ENCODE measurements around the gene CCDC116.

DNA sequence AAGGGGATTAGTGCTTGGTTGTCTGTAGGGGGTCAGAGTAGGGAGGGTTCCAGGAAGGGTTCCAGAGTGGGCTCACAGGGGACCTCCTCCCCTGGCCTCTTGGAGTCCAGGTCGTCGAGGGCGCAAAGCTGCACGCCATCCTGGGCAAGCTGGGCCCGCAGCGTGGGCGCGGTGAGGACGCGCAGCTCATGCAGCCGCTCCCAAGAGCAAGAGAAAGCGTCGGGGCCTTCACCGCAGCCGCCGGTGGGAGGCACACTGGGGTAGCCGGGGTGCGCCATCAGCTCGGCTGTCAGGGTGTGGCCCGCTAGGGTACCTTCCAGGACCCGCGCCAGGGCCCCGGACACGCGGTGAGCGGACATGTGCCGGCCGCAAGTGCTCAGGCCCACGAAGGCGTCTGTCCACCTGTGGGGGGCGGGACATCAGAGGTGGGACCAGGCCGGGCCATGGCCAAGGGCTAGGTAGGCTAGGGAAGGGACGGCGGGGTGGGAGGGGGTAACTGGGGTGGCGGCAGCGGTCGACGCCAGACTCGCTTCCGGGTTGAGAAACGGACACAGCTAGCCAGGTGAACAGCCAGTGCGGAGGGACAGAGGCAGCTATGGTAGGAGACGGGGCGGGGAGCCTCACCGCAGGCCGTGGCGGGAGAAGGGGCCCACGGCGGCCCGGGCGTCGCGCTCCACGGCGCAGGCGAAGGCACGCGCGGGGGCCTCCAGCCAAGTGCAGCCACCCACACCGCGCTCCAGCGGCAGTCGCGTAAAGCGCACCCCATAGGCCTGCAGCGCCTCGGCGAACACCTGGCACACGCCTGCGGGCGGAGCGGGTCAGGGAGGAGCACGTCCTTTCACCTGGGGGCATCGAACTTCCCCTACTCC lies 3.9 kb upstream of the CCDC116 start:
- TF ChIP-seq POLR2AphosphoS5 (IDR thresholded peaks at IDR 0.05; ENCODE audit: low read depth, low read length): no peak
- TF ChIP-seq FOXP2 (optimal IDR thresholded peaks at IDR 0.05; ENCODE audit: borderline replicate concordance, extremely low read depth, extremely low read length, insufficient read depth): no peak
- TF ChIP-seq, protein P1, sequence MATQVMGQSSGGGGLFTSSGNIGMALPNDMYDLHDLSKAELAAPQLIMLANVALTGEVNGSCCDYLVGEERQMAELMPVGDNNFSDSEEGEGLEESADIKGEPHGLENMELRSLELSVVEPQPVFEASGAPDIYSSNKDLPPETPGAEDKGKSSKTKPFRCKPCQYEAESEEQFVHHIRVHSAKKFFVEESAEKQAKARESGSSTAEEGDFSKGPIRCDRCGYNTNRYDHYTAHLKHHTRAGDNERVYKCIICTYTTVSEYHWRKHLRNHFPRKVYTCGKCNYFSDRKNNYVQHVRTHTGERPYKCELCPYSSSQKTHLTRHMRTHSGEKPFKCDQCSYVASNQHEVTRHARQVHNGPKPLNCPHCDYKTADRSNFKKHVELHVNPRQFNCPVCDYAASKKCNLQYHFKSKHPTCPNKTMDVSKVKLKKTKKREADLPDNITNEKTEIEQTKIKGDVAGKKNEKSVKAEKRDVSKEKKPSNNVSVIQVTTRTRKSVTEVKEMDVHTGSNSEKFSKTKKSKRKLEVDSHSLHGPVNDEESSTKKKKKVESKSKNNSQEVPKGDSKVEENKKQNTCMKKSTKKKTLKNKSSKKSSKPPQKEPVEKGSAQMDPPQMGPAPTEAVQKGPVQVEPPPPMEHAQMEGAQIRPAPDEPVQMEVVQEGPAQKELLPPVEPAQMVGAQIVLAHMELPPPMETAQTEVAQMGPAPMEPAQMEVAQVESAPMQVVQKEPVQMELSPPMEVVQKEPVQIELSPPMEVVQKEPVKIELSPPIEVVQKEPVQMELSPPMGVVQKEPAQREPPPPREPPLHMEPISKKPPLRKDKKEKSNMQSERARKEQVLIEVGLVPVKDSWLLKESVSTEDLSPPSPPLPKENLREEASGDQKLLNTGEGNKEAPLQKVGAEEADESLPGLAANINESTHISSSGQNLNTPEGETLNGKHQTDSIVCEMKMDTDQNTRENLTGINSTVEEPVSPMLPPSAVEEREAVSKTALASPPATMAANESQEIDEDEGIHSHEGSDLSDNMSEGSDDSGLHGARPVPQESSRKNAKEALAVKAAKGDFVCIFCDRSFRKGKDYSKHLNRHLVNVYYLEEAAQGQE (IDR thresholded peaks at IDR 0.05; ENCODE audit: insufficient read depth in 1 of 2, low read depth in 2 of 2, low read length in 2 of 2): no peak
- TF ChIP-seq SIN3A (IDR thresholded peaks at IDR 0.05; ENCODE audit: borderline replicate concordance, insufficient read depth, low read length): no peak
